HG03521 (cell line): ENCODE measurements around the gene SMS.

ENCODE experiments used
- ATAC-seq: cut with Tn5 transposase; IDR thresholded peaks from one replicate; pipeline ENCODE4 v1.9.1; 2021; ENCODE audit warnings: mild to moderate bottlenecking, moderate library complexity; ENCODE audit not compliant: unreplicated experiment

SMS gene

GRCh38 chrX:22037225-22037624 lies 96.7 kb downstream of the SMS start:
- ATAC-seq: no peak

DNA sequence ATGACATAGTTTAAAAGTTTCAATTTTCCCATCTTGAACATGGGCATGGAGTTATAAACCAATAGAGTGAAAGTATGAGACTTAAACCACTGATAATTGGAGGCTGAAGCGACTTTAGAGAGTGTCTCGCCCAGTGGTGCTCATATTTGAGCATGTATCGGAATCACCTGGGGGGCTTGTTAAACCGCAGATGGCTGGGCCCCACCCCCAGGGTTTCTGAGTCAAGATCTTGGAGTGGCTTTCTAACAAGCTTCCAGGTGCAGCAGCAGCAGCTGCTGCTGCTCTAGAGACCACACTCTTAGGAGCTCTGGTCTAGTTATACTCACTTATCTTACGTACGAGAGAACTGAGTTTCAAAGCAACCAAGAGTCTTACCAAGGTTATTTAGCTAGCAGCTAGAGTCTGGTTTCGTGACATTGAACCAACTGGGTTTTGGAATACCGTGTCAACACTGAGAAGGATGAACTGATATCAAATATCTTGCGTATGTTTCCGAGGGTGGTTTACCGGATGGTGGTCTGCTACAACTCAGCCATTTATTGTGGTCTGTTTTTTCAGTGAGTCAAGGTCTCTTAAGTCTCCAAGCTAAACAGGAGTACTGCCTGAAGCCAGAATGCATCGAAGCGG lies 97.5 kb downstream of the SMS start:
- no peak for ATAC-seq

GRCh38 chrX:22039541-22039940 lies 99.0 kb downstream of the SMS start:
- ATAC-seq: no peak

DNA sequence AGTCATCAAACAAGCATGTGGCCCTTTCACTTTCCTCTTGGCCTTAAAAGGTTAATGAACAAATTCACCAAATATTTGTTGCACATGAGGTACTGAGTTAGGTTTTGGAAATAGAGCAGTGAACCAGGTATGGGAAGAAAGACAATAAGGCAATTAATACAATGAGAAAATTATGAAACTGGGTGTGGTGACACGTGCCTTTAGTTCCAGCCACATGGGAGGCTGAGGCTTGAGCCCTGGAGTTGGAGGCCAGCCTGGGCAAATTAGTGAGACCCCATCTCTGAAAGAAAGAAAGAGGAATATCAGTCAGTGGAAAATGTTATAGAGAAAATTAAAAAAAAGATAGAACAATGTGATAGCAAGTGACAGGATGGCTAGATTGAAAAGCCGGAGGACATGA lies 99.7 kb downstream of the SMS start:
- ATAC-seq: no peak

GRCh38 chrX:22041907-22042530 lies 101.5 kb downstream of the SMS start:
- ATAC-seq: no peak

DNA sequence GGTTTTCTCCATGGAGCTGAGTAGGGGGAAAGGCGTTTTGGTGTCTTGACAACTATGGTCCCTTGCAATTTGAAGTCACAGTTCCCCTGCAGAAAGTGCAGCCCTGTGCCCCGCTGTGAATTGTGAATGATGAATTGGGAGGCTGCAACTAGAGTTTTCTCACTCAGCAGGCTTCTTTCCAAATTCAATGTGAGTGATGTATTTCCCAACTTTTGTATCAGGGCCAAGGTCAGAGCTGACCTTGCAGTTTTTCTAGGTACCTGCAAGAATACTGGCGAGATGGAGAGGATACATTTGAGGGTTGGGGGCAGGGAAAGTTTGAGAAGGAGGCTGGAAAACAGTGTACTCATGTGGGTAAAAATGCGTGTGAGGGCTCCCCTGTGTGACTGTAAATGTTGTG lies 103.4 kb downstream of the SMS start:
- no peak for ATAC-seq
